ENCODE data around the gene TTC39C.

DNA sequence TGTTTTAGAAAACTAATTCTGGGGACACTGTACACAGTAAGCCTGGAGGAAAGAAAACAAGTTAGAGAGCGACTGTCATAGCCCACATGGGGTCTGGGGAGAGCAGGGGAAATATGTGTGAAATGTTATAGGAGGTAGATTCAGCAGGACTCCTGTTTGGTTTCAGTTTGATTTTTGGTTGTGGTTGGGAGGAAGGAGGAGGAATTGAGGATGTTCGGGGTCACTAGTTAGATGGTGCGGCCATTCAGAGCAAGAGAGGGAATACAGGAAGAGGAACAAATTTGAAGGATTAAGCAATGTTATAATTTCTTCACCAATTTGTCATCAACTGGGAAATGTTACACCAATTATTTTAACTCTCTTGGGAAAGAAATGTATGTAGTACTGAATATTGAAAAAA is 25.1 kb downstream of the TTC39C start:
- no peak for TF ChIP-seq CTCF (IDR thresholded peaks at IDR 0.05)
- TF ChIP-seq REST (IDR thresholded peaks at IDR 0.05; ENCODE audit: insufficient read depth in 1 of 2, low read depth in 2 of 2, low read length in 1 of 2) = no peak
- no peak for TF ChIP-seq POLR2AphosphoS5 (IDR thresholded peaks at IDR 0.05; ENCODE audit: low read depth, low read length)
- TF ChIP-seq SIN3A (IDR thresholded peaks at IDR 0.05; ENCODE audit: borderline replicate concordance, insufficient read depth, low read depth, low read length) = no peak

All from Panc1 (cell line).